H1 (cell line): ENCODE results near the gene NOX1. TPM values are rescaled to one million over a fixed set of nuclear protein-coding genes. Genes with fewer than 3 reads are reported as not detected.

Experiments used
- CTCF ChIA-PET: fragments of 300-600 bp; sonication (Branson Sonifier 250); formaldehyde crosslinking; loops from one replicate; lab custom pipeline; 2021; ENCODE audit not compliant: partially characterized antibody; lab: Charles Lee
- POLR2A ChIA-PET: fragments of 300-600 bp; sonication (Branson Sonifier 250); formaldehyde crosslinking; loops from one replicate; lab custom pipeline; 2021; ENCODE audit warnings: inconsistent platforms; ENCODE audit not compliant: partially characterized antibody; lab: Charles Lee
- DNase-seq, 2 experiments: peaks; one replicate each; pipeline versions ENCODE4 v3.0.0 to v3.0.0-alpha.2; 2010 to 2022; ENCODE audit warnings: low spot score in 2 of 2, low read depth in 1 of 2, mixed read lengths in 1 of 2
- FAIRE-seq: peaks from 2 replicates; lab custom pipeline; 2011; peaks lifted over from hg19 to GRCh38; lab: Jason Lieb, UNC
- H2AFZ ChIP-seq: 2 replicates; pipeline ENCODE4 v1.8.1; 2012; ENCODE audit warnings: low read length, inconsistent platforms
- H2AK5ac ChIP-seq: 2 replicates; pipeline ENCODE4 v1.6.1; 2013; ENCODE audit warnings: low read depth, low read length
- H2BK120ac ChIP-seq: replicated peaks from 2 replicates; pipeline ENCODE3; 2013; ENCODE audit warnings: low read depth, low read length, inconsistent platforms
- H2BK12ac ChIP-seq: 2 replicates; pipeline ENCODE4 v1.6.1; 2013; ENCODE audit warnings: low read depth, low read length
- H2BK15ac ChIP-seq: 2 replicates; pipeline ENCODE4 v1.6.1; 2013; ENCODE audit warnings: low read length
- H2BK20ac ChIP-seq: 2 replicates; pipeline ENCODE4 v1.6.1; 2013; ENCODE audit warnings: low read length
- H2BK5ac ChIP-seq: 2 replicates; pipeline ENCODE4 v1.6.1; 2013; ENCODE audit warnings: low read depth, low read length
- H3K14ac ChIP-seq: 2 replicates; pipeline ENCODE4 v1.6.1; 2013; ENCODE audit warnings: inconsistent platforms; ENCODE audit not compliant: insufficient read length
- H3K18ac ChIP-seq: 2 replicates; pipeline ENCODE4 v1.6.1; 2013; ENCODE audit warnings: low read length; ENCODE audit errors: extremely low read depth
- H3K23ac ChIP-seq: 2 replicates; pipeline ENCODE4 v1.6.1; 2013; ENCODE audit warnings: inconsistent platforms; ENCODE audit not compliant: insufficient read length
- H3K23me2 ChIP-seq: 2 replicates; pipeline ENCODE4 v1.6.1; 2013; ENCODE audit warnings: low read depth, low read length
- H3K27ac ChIP-seq: 2 replicates; pipeline ENCODE4 v1.6.1; 2011; ENCODE audit warnings: low read depth, low read length, inconsistent platforms
- H3K27me3 ChIP-seq, 4 experiments: replicated peaks in 1 of 4; 1 replicate in 1 of 4; 2 replicates in 3 of 4; pipeline versions ENCODE4 v1.6.1 to v1.8.1; 2011 to 2013; ENCODE audit warnings: low read length in 3 of 4, mild to moderate bottlenecking in 3 of 4, inconsistent platforms in 2 of 4, mixed read lengths in 2 of 4, moderate library complexity in 1 of 4; ENCODE audit not compliant: control insufficient read depth in 3 of 4, insufficient read depth in 3 of 4; ENCODE audit errors: extremely low read depth in 1 of 4
- H3K36me3 ChIP-seq, 4 experiments: 2 replicates each; pipeline versions ENCODE4 v1.6.1 to v1.8.1; 2011 to 2013; ENCODE audit warnings: mild to moderate bottlenecking in 4 of 4, low read length in 3 of 4, moderate library complexity in 2 of 4, control low read depth in 1 of 4, inconsistent platforms in 1 of 4; ENCODE audit not compliant: insufficient read depth in 4 of 4, control insufficient read depth in 2 of 4
- H3K4ac ChIP-seq: replicated peaks from 2 replicates; pipeline ENCODE3; 2013; ENCODE audit warnings: low read length, low read depth, mixed read lengths, inconsistent platforms; ENCODE audit not compliant: insufficient read length
- H3K4me1 ChIP-seq, 4 experiments: replicated peaks in 1 of 4; 1 replicate in 1 of 4; 2 replicates in 3 of 4; pipeline versions ENCODE4 v1.6.1 to v1.8.1; 2011 to 2013; ENCODE audit warnings: low read length in 3 of 4, inconsistent platforms in 2 of 4, mixed read lengths in 1 of 4; ENCODE audit not compliant: insufficient read depth in 4 of 4, control insufficient read depth in 3 of 4
- H3K4me2 ChIP-seq, 2 experiments: 2 replicates each; pipeline versions ENCODE4 v1.6.1 to v1.8.1; 2011 to 2013; ENCODE audit warnings: low read depth in 2 of 2, low read length in 2 of 2, control low read depth in 1 of 2, inconsistent platforms in 1 of 2, mild to moderate bottlenecking in 1 of 2; ENCODE audit not compliant: insufficient read depth in 1 of 2
- H3K4me3 ChIP-seq, 4 experiments: fragments of 200-600, 300-600 bp in 1 of 4; sonication (generic), shearing (Covaris generic), sonication (Bioruptor Twin) in 1 of 4; 2 replicates each; pipeline versions ENCODE4 v1.5.1 to v1.8.1; 2011 to 2016; ENCODE audit warnings: low read length in 4 of 4, low read depth in 3 of 4, control low read depth in 2 of 4, inconsistent platforms in 2 of 4, mild to moderate bottlenecking in 2 of 4, mixed read lengths in 1 of 4, moderate library complexity in 1 of 4; ENCODE audit not compliant: insufficient read depth in 2 of 4; ENCODE audit errors: extremely low read depth in 1 of 4
- H3K56ac ChIP-seq: replicated peaks from 2 replicates; pipeline ENCODE3; 2013; ENCODE audit warnings: low read depth, mild to moderate bottlenecking, mixed read lengths, low read length, inconsistent platforms; ENCODE audit not compliant: insufficient read length
- H3K79me1 ChIP-seq: 2 replicates; pipeline ENCODE4 v1.6.1; 2013; ENCODE audit warnings: low read depth, low read length, control low read depth
- H3K79me2 ChIP-seq, 2 experiments: 2 replicates each; pipeline versions ENCODE4 v1.6.1 to v1.8.1; 2012 to 2013; ENCODE audit warnings: low read length in 2 of 2, mild to moderate bottlenecking in 2 of 2, inconsistent platforms in 1 of 2; ENCODE audit not compliant: insufficient read depth in 2 of 2, control insufficient read depth in 1 of 2
- H3K9ac ChIP-seq, 4 experiments: replicated peaks in 1 of 4; 1 replicate in 1 of 4; 2 replicates in 3 of 4; pipeline versions ENCODE4 v1.6.1 to v1.8.1; 2011 to 2013; ENCODE audit warnings: low read depth in 3 of 4, low read length in 3 of 4, control low read depth in 2 of 4, mild to moderate bottlenecking in 2 of 4, moderate library complexity in 2 of 4, inconsistent platforms in 1 of 4; ENCODE audit errors: extremely low read depth in 1 of 4
- H3K9me3 ChIP-seq, 2 experiments: 2 replicates each; pipeline versions ENCODE4 v1.6.1 to v1.8.1; 2012 to 2013; ENCODE audit warnings: mild to moderate bottlenecking in 2 of 2, moderate library complexity in 2 of 2, control low read depth in 1 of 2, inconsistent platforms in 1 of 2, low read depth in 1 of 2, low read length in 1 of 2, mixed read lengths in 1 of 2; ENCODE audit not compliant: insufficient read depth in 2 of 2
- H4K20me1 ChIP-seq, 2 experiments: replicated peaks in 1 of 2; 2 replicates each; pipeline versions ENCODE3 to v1.8.1; 2011 to 2013; ENCODE audit warnings: inconsistent platforms in 2 of 2, low read length in 2 of 2, mild to moderate bottlenecking in 1 of 2; ENCODE audit not compliant: insufficient read depth in 2 of 2, control insufficient read depth in 1 of 2
- H4K5ac ChIP-seq: 2 replicates; pipeline ENCODE4 v1.6.1; 2013; ENCODE audit warnings: low read length, low read depth, mixed read lengths, inconsistent platforms; ENCODE audit not compliant: insufficient read length
- H4K8ac ChIP-seq: 2 replicates; pipeline ENCODE4 v1.8.0; 2013; ENCODE audit warnings: mild to moderate bottlenecking, moderate library complexity, low read length, inconsistent platforms; ENCODE audit not compliant: insufficient read depth; ENCODE audit errors: extremely low read depth
- H4K91ac ChIP-seq: replicated peaks from 2 replicates; pipeline ENCODE3; 2013; ENCODE audit warnings: low read length, mixed read lengths, inconsistent platforms; ENCODE audit not compliant: insufficient read length
- CHD2 ChIP-seq: IDR thresholded peaks from 2 replicates; pipeline ENCODE4 v1.6.1; 2012; ENCODE audit warnings: low read length, improper control_type of control experiment
- E2F6 ChIP-seq: IDR thresholded peaks from 2 replicates; pipeline ENCODE4 v1.6.1; 2012; ENCODE audit warnings: inconsistent platforms
- EGR1 ChIP-seq: IDR thresholded peaks from 2 replicates; pipeline ENCODE4 v1.6.1; 2011; ENCODE audit warnings: low read depth, low read length, borderline replicate concordance
- GTF2F1 ChIP-seq: IDR thresholded peaks from 2 replicates; pipeline ENCODE4 v1.6.1; 2012; ENCODE audit warnings: low read depth, low read length, improper control_type of control experiment, borderline replicate concordance
- HDAC2 ChIP-seq, 2 experiments: fragments of 300-600 bp in 1 of 2; sonication (generic) in 1 of 2; IDR thresholded peaks; 2 replicates each; pipeline ENCODE4 v1.6.1; 2011 to 2012; ENCODE audit warnings: low read depth in 2 of 2, low read length in 2 of 2, mild to moderate bottlenecking in 2 of 2, moderate library complexity in 2 of 2, borderline replicate concordance in 1 of 2, inconsistent platforms in 1 of 2
- JUN ChIP-seq: IDR thresholded peaks from 2 replicates; pipeline ENCODE4 v1.6.1; 2011; ENCODE audit warnings: low read depth, mild to moderate bottlenecking, improper control_type of control experiment, low read length
- KDM1A ChIP-seq: fragments of 200-600, 300-600 bp; sonication (generic); IDR thresholded peaks from 2 replicates; pipeline ENCODE4 v1.7.1; 2016; ENCODE audit warnings: mild to moderate bottlenecking, low read length, borderline replicate concordance
- NRF1 ChIP-seq: IDR thresholded peaks from 2 replicates; pipeline ENCODE4 v1.6.1; 2011; ENCODE audit warnings: mild to moderate bottlenecking, low read depth, low read length, improper control_type of control experiment
- PHF8 ChIP-seq: fragments of 200-600 bp; sonication (generic); conservative IDR thresholded peaks from 2 replicates; pipeline ENCODE4 v1.7.1; 2012; ENCODE audit warnings: low read depth, mild to moderate bottlenecking, inconsistent platforms, low read length, moderate library complexity
- RBBP5 ChIP-seq: IDR thresholded peaks from 2 replicates; pipeline ENCODE4 v1.7.1; 2012; ENCODE audit warnings: low read depth, mild to moderate bottlenecking, inconsistent platforms, low read length, moderate library complexity, borderline replicate concordance
- SIRT6 ChIP-seq: IDR thresholded peaks from one replicate; pipeline ENCODE4 v1.7.1; 2012; ENCODE audit warnings: low read length, inconsistent platforms
- SIX5 ChIP-seq: IDR thresholded peaks from 2 replicates; pipeline ENCODE4 v1.6.1; 2011; ENCODE audit warnings: mild to moderate bottlenecking, low read depth, low read length
- TAF7 ChIP-seq: optimal IDR thresholded peaks from 2 replicates; pipeline ENCODE3; 2011; ENCODE audit warnings: low read depth, mild to moderate bottlenecking, inconsistent platforms, low read length, moderate library complexity, borderline replicate concordance
- YY1 ChIP-seq: IDR thresholded peaks from 2 replicates; pipeline ENCODE4 v1.6.1; 2011; ENCODE audit warnings: low read depth, mild to moderate bottlenecking, low read length
- WGBS, 2 experiments: shearing (Covaris generic) in 1 of 2; methylation state at CpG; one replicate each; pipeline versions ENCODE4 v1.1.6 to v1.1.7; 2013 to 2015; ENCODE audit warnings: low lambda C conversion rate in 2 of 2, mixed read lengths in 2 of 2, inconsistent platforms in 1 of 2, low coverage in 1 of 2, missing lambda C conversion rate in 1 of 2; ENCODE audit not compliant: insufficient replicate concordance in 2 of 2, insufficient coverage in 1 of 2, insufficient read length in 1 of 2; ENCODE audit errors: extremely low coverage in 1 of 2, missing lambda C conversion rate in 1 of 2; 5-methylcytosine and 5-hydroxymethylcytosine counted together
- polyA plus RNA-seq, 7 experiments: library from polyadenylated mRNA; depleted of rRNA in 3 of 7; stranded (reverse) in 5 of 7; unstranded in 2 of 7; fragments of >200 nt in 5 of 7; fragments of 200-250 nt in 2 of 7; gene quantifications; 1 replicate in 5 of 7; 2 replicates in 1 of 7; 4 replicates in 1 of 7; pipeline versions ENCODE4 v1.2.1 to v1.2.3, GENCODE V29; 2011 to 2013; ENCODE audit warnings: missing spikeins in 2 of 7, mixed read lengths in 2 of 7
- total RNA-seq: library from RNA; stranded (reverse); fragmentation: NEBNext Ultra II Directional; extraction: Animal tissue kit (Norgen Biotek cat#: 25700); gene quantifications from 2 replicates; pipeline ENCODE4 v1.2.1, GENCODE V29; 2021

NOX1 gene
- total and polyA plus RNA-seq, 2 of the 8 experiments (the other 6 are each of a cell fraction or from before 2014, with no cell fraction given) = not detected

GRCh38 chrX:100870527-100870926 lies 3.6 kb downstream of the NOX1 start:
- DNase-seq = no peak
- H3K79me1 ChIP-seq = no peaks in the 10 kb centered on the region
- no peak overlapping the region; the same call in 1 of the 2 replicates for H2AFZ ChIP-seq
- no peaks in the 10 kb centered on the region for H3K23me2 ChIP-seq
- H3K4me1 ChIP-seq = no peaks in the 10 kb centered on the region
- no peak overlapping the region for H3K9ac ChIP-seq
- H4K91ac ChIP-seq = no peak overlapping the region
- FAIRE-seq = no peak
- H3K4me3 ChIP-seq = no peak overlapping the region
- no peaks in the 10 kb centered on the region for H3K27me3 ChIP-seq
- CTCF ChIA-PET = no interaction called here
- no peaks in the 10 kb centered on the region for H4K20me1 ChIP-seq
- H2BK120ac ChIP-seq = no peak overlapping the region
- H4K5ac ChIP-seq = no peak overlapping the region
- H2BK15ac ChIP-seq = no peak overlapping the region
- H3K9me3 ChIP-seq = no peaks in the 10 kb centered on the region
- H3K18ac ChIP-seq = no peak overlapping the region
- no peaks in the 10 kb centered on the region for H3K36me3 ChIP-seq
- POLR2A ChIA-PET = no interaction called here
- WGBS, 2 experiments = 66 to 100% methylated on average over 2 to 5 of the region's 5 CpGs
- H3K56ac ChIP-seq = no peak overlapping the region
- no peak overlapping the region for H2AK5ac ChIP-seq
- H2BK12ac ChIP-seq = no peak overlapping the region
- no peak overlapping the region for H3K4me2 ChIP-seq
- H3K27ac ChIP-seq = no peak overlapping the region
- no peak overlapping the region for H3K23ac ChIP-seq
- no peak overlapping the region for H3K4ac ChIP-seq
- no peak overlapping the region for H4K8ac ChIP-seq
- no peak overlapping the region for H2BK5ac ChIP-seq
- H3K79me2 ChIP-seq = no peaks in the 10 kb centered on the region
- H2BK20ac ChIP-seq = no peak overlapping the region
- H3K14ac ChIP-seq = no peak overlapping the region
- no peak for TF ChIP-seq NRF1
- TF ChIP-seq RBBP5 = no peak
- TF ChIP-seq EGR1 = no peak
- TF ChIP-seq GTF2F1 = no peak
- TF ChIP-seq YY1 = no peak
- TF ChIP-seq TAF7 = no peak
- TF ChIP-seq SIRT6 = no peak
- no peak for TF ChIP-seq KDM1A
- no peak for TF ChIP-seq HDAC2 (IDR thresholded peaks at IDR 0.05; ENCODE audit: borderline replicate concordance in 1 of 2, low read depth in 2 of 2, low read length in 2 of 2)
- TF ChIP-seq SIX5 = no peak
- TF ChIP-seq CHD2 = no peak
- TF ChIP-seq JUN = no peak
- no peak for TF ChIP-seq E2F6
- no peak for TF ChIP-seq PHF8
